Glomerular endothelial cell (primary cell): ENCODE results near the gene CCM2L. TPM values are rescaled to one million over a fixed set of nuclear protein-coding genes. Genes with fewer than 3 reads are reported as not detected.

Experiments
- total RNA-seq: library from RNA; depleted of rRNA; stranded (reverse); fragments of >200 nt; gene quantifications from 2 replicates; pipeline ENCODE4 v1.2.3, GENCODE V29; 2015

CCM2L gene
- total RNA-seq, 1 donor from 2014 or later = 29.1 TPM

Other genes starting within 250 kb of the CCM2L start
- 2.9 and 4.1 TPM in 2 replicates for gene MYLK2, start 191.1 kb upstream of the CCM2L start, total RNA-seq
- gene FOXS1, start 164.8 kb upstream of the CCM2L start, total RNA-seq = 0.82 and 1.6 TPM in 2 replicates
- 0.48 and 0.64 TPM in 2 replicates for gene DUSP15, start 139.9 kb upstream of the CCM2L start, total RNA-seq
- 0.23 and 0.29 TPM in 2 replicates for gene TTLL9, start 139.8 kb upstream of the CCM2L start, total RNA-seq
- gene PDRG1, start 58.4 kb upstream of the CCM2L start, total RNA-seq = 13.9 and 15.8 TPM in 2 replicates
- 0.05 TPM in 1 of 2 replicates, not detected in the other for gene XKR7, start 42.3 kb upstream of the CCM2L start, total RNA-seq
- not detected in 2 replicates for gene HCK, start 41.8 kb downstream of the CCM2L start, total RNA-seq
- 44.2 and 52.2 TPM in 2 replicates for gene TM9SF4, start 99.3 kb downstream of the CCM2L start, total RNA-seq
- 9.2 and 9.8 TPM in 2 replicates for gene PLAGL2, start 197.3 kb downstream of the CCM2L start, total RNA-seq
- 45.3 and 48.1 TPM in 2 replicates for gene POFUT1, start 197.4 kb downstream of the CCM2L start, total RNA-seq